Measurements from ENCODE around the gene CDC42BPA.

DNA sequence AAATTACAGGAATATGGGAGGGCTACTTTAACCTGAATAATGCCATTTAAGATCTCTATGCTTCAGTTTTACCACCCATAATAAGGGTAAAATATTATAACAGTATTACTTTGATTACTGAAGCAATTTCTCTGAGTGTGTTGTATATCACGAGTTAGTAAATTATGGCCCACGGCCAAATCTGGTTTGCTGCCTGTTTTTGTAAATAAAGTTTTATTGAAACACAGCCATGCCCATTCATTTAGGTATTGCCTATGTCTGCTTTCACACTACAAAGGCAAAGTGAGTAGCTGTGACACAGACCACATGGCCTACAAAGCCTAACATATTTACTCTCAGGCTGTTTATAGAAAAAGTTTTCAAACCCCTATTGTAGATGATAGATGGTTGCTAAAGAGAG, 156.8 kb downstream of the CDC42BPA start:
- TF ChIP-seq EZH2 (IDR thresholded peaks at IDR 0.05; ENCODE audit: borderline replicate concordance, low read depth, low read length, severe bottlenecking) (no peak), FOS (IDR thresholded peaks at IDR 0.05; ENCODE audit: borderline replicate concordance, insufficient read depth, low read length) (no peak), JUN (IDR thresholded peaks at IDR 0.05; ENCODE audit: borderline replicate concordance, insufficient read depth, insufficient read length, low read depth) (no peak), POLR2A (IDR thresholded peaks at IDR 0.05; ENCODE audit: low read depth, low read length) (no peak), POLR2AphosphoS5 (IDR thresholded peaks at IDR 0.05; ENCODE audit: insufficient read depth, low read depth, low read length) (no peak)
- TF ChIP-seq, protein P1, sequence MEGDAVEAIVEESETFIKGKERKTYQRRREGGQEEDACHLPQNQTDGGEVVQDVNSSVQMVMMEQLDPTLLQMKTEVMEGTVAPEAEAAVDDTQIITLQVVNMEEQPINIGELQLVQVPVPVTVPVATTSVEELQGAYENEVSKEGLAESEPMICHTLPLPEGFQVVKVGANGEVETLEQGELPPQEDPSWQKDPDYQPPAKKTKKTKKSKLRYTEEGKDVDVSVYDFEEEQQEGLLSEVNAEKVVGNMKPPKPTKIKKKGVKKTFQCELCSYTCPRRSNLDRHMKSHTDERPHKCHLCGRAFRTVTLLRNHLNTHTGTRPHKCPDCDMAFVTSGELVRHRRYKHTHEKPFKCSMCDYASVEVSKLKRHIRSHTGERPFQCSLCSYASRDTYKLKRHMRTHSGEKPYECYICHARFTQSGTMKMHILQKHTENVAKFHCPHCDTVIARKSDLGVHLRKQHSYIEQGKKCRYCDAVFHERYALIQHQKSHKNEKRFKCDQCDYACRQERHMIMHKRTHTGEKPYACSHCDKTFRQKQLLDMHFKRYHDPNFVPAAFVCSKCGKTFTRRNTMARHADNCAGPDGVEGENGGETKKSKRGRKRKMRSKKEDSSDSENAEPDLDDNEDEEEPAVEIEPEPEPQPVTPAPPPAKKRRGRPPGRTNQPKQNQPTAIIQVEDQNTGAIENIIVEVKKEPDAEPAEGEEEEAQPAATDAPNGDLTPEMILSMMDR (IDR thresholded peaks at IDR 0.05; ENCODE audit: extremely low read depth in 1 of 2, insufficient read depth in 1 of 2, low read depth in 1 of 2, low read length in 2 of 2) = no peak

All from endothelial cell of umbilical vein (primary cell).